Stimulated activated effector memory CD8-positive, alpha-beta T cell treated with anti-CD3 and anti-CD28 coated beads, Interleukin-12 subunit alpha, Interleukin-12 subunit beta, amount 100 ng/mL, for 72 hours (primary cell): ENCODE data around the gene FRMD1.

ENCODE experiments used
- ATAC-seq: fragments of 150-1000 bp; cut with Tn5 transposase; 2 replicates; pipeline ENCODE4 v1.10.0; 2021
- DNase-seq, 2 donors: peaks; one replicate each; pipeline ENCODE4 v3.0.0; 2021 to 2022; ENCODE audit warnings: low spot score in 2 of 2
- H3K27ac Mint-ChIP-seq: one replicate; pipeline ENCODE4 v1.8.0; 2022; ENCODE audit warnings: mild to moderate bottlenecking, mixed read lengths
- H3K36me3 Mint-ChIP-seq: one replicate; pipeline ENCODE4 v1.8.0; 2022; ENCODE audit warnings: mild to moderate bottlenecking, mixed read lengths
- H3K4me1 Mint-ChIP-seq: one replicate; pipeline ENCODE4 v1.8.0; 2022; ENCODE audit warnings: mixed read lengths
- H3K4me3 Mint-ChIP-seq: one replicate; pipeline ENCODE4 v1.8.0; 2022; ENCODE audit warnings: mild to moderate bottlenecking, mixed read lengths
- H3K9me3 Mint-ChIP-seq: one replicate; pipeline ENCODE4 v1.8.0; 2022; ENCODE audit warnings: mixed read lengths

Gene FRMD1

DNA sequence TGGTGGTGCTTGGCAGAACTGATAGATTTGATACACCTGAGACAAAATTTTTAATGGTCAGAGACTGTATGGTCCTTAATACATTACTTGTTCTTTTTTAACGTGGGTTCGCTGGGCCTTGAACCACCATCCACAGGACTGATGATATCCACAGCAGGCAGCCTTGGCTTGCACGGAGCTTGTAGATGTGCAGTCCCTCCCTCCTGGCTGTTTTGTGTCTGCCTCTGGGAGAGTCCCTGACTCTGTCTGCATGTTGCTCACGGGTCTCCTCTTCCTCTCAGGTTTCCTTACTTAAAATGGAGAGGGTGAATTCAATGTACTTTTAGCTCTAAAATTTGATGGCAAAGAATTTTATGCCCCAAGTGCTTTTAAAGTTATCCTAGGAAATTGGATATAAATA is 64.0 kb downstream of the FRMD1 start:
- DNase-seq, result no peak
- H3K9me3 Mint-ChIP-seq, result peaks cover 21% of the 10 kb centered on the region
- no peak for ATAC-seq
- no peaks in the 10 kb centered on the region for H3K36me3 Mint-ChIP-seq
- no peak overlapping the region for H3K4me3 Mint-ChIP-seq
- no peaks in the 10 kb centered on the region for H3K4me1 Mint-ChIP-seq
- no peak overlapping the region for H3K27ac Mint-ChIP-seq

DNA sequence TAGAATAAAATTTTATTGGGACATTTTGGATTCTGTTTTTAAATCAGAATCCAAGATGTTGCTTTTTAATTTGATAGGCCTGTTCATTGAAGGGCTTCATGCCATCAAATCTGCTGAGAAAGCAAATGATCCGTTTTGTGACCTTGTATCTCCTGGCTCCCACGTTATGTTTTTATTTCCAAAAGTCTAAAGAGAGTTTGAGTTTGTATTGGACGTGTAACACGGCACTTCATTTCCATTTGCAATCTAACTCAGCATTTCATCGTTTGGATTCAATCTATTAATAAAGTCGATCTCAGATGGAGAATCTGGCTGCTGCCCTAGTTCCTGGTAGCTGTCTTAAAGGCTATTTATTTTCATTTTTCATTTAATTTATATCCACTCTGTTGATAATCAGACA is 64.6 kb downstream of the FRMD1 start:
- H3K9me3 Mint-ChIP-seq, result peaks cover 25% of the 10 kb centered on the region
- no peaks in the 10 kb centered on the region for H3K4me1 Mint-ChIP-seq
- DNase-seq (no peak), ATAC-seq (no peak)
- no peak overlapping the region for H3K4me3 Mint-ChIP-seq
- no peak overlapping the region for H3K27ac Mint-ChIP-seq
- no peaks in the 10 kb centered on the region for H3K36me3 Mint-ChIP-seq

DNA sequence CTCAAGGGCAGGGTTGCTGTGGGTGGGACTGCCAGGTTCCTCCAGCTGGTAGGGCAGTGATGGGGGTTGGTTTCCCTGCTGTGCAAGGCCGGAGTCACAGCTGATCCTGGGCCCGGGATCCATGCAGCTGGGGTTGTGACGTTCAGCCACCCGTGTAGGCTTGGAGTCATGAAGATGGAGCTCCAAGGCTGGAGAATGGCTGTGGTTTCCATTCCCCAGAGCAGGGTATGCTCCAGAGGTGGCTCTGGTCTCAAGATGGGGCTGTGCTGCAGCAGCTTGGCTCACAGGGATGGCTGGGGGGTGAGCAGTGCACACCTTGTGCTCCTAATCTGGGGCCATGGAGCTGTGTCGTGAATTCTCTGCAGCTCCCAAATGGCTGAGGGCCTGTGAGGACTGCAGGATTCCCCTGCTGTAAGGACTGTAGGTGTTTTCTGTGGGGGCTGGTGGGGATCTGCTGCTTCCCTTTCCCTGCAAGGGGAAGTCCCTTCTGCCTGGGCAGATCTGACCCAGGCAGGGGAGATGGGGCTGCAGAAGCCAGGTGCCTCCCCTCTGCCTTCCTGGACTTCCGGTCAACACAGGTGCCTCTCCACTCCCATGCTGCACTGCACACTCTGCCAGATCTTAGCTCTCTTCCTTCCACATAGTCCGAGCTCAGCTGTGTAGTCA is 65.6 kb downstream of the FRMD1 start:
- Mint-ChIP-seq H3K4me1 (no peaks in the 10 kb centered on the region), H3K36me3 (no peaks in the 10 kb centered on the region), H3K4me3 (no peak overlapping the region), H3K27ac (no peak overlapping the region), H3K9me3 (peaks cover 20% of the 10 kb centered on the region)
- ATAC-seq, result no peak
- DNase-seq, result no peak

GRCh38 chr6:168012431-168013249 is 66.4 kb downstream of the FRMD1 start:
- no peak for ATAC-seq
- Mint-ChIP-seq H3K36me3 (no peaks in the 10 kb centered on the region), H3K4me3 (no peak overlapping the region)

DNA sequence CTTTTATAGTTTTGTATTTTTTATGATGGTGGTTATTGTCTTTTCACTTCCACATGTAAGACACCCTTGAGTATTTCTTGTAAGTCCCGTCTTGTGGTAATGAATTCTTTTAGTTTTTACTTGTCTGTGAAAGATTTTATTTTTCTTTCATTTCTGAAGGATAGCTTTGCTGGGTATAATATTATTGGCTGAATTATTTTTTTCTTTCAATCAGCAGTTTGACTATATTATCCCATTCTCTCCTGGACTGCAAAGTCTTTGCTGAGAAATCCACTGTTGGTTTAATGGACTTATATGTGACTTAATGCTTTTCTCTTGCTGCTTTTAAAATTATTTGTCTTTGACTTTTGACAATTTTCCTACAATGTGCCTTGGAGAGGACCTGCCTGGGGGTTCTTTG is 67.7 kb downstream of the FRMD1 start:
- Mint-ChIP-seq H3K9me3 (peaks cover 20% of the 10 kb centered on the region), H3K4me3 (no peak overlapping the region), H3K27ac (no peak overlapping the region), H3K36me3 (no peaks in the 10 kb centered on the region), H3K4me1 (no peaks in the 10 kb centered on the region)
- DNase-seq (no peak), ATAC-seq (no peak)

More at GRCh38 chr6:168012431-168013249, 66.4 kb downstream of the FRMD1 start:
- DNase-seq, result no peak
- Mint-ChIP-seq H3K27ac (no peak overlapping the region), H3K9me3 (peaks cover 20% of the 10 kb centered on the region), H3K4me1 (no peaks in the 10 kb centered on the region)

DNA sequence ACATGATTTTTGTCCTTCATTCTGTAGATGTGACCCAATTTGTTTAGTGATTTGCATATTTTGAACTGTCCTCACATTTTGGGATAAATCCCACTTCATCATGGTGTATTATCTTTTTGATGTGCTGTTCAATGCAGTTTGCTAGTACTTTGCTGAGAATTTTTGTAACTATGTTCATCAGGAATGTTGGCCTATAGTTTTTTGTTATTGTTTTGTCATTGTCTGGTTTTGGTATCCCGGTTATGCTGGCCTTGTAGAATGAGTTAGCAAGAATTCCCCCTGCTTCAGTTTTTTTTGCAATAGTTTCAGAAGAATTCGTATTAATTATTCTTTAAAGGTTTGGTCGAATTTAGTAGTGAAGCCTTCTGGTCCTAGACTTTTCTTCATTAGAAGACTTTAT is 69.7 kb downstream of the FRMD1 start:
- Mint-ChIP-seq H3K36me3 (no peaks in the 10 kb centered on the region), H3K9me3 (peaks cover 20% of the 10 kb centered on the region), H3K4me3 (no peak overlapping the region), H3K27ac (no peak overlapping the region), H3K4me1 (no peaks in the 10 kb centered on the region)
- no peak for DNase-seq
- ATAC-seq, result no peak

- no peak overlapping the region for H3K27ac Mint-ChIP-seq
- H3K4me1 Mint-ChIP-seq, result no peaks in the 10 kb centered on the region
- no peak for ATAC-seq
- H3K4me3 Mint-ChIP-seq, result no peak overlapping the region
- peaks cover 20% of the 10 kb centered on the region for H3K9me3 Mint-ChIP-seq
- H3K36me3 Mint-ChIP-seq, result no peaks in the 10 kb centered on the region
- DNase-seq, result no peak
These were observed 71.2 kb downstream of the FRMD1 start for GRCh38 chr6:168007592-168008338.

GRCh38 chr6:168005796-168006195 is 73.2 kb downstream of the FRMD1 start:
- H3K4me3 Mint-ChIP-seq, result no peak overlapping the region
- no peak overlapping the region for H3K27ac Mint-ChIP-seq
- ATAC-seq, result no peak
- peaks cover 9% of the 10 kb centered on the region for H3K9me3 Mint-ChIP-seq
- no peak for DNase-seq
- peaks cover 4% of the 10 kb centered on the region for H3K36me3 Mint-ChIP-seq
- H3K4me1 Mint-ChIP-seq, result no peaks in the 10 kb centered on the region

GRCh38 chr6:168004945-168005344 is 74.1 kb downstream of the FRMD1 start:
- ATAC-seq, result no peak
- H3K9me3 Mint-ChIP-seq, result peaks cover 4% of the 10 kb centered on the region
- no peaks in the 10 kb centered on the region for H3K4me1 Mint-ChIP-seq
- H3K27ac Mint-ChIP-seq, result no peak overlapping the region
- peaks cover 4% of the 10 kb centered on the region for H3K36me3 Mint-ChIP-seq
- no peak overlapping the region for H3K4me3 Mint-ChIP-seq
- DNase-seq, result no peak

GRCh38 chr6:168004023-168004422 is 75.0 kb downstream of the FRMD1 start:
- Mint-ChIP-seq H3K36me3 (peaks cover 4% of the 10 kb centered on the region), H3K9me3 (no peaks in the 10 kb centered on the region), H3K4me1 (no peaks in the 10 kb centered on the region), H3K4me3 (no peak overlapping the region), H3K27ac (no peak overlapping the region)
- ATAC-seq (no peak), DNase-seq (no peak)
